ENCODE measurements around the gene LIN52. TPM values are rescaled to one million over a fixed set of nuclear protein-coding genes. Genes with fewer than 3 reads are reported as not detected.

LIN52 gene
- total RNA-seq, 1 donor = 11.2 TPM

GRCh38 chr14:74220991-74221390, 136.2 kb downstream of the LIN52 start:
- TF ChIP-seq CTCF (IDR thresholded peaks at IDR 0.05; ENCODE audit: insufficient read depth, low read depth, low read length) = no peak
- no peak for DNase-seq (ENCODE audit: low read depth)
- no peak overlapping the region for H3K4me3 ChIP-seq (ENCODE audit: low read depth, low read length)

GRCh38 chr14:74221741-74222140, 137.0 kb downstream of the LIN52 start:
- H3K4me3 ChIP-seq (ENCODE audit: low read depth, low read length) = no peak overlapping the region
- DNase-seq (ENCODE audit: low read depth) = no peak
- TF ChIP-seq CTCF (IDR thresholded peaks at IDR 0.05; ENCODE audit: insufficient read depth, low read depth, low read length) = no peak

GRCh38 chr14:74223016-74223415, 138.3 kb downstream of the LIN52 start:
- DNase-seq (ENCODE audit: low read depth) = no peak
- no peak for TF ChIP-seq CTCF (IDR thresholded peaks at IDR 0.05; ENCODE audit: insufficient read depth, low read depth, low read length)
- no peak overlapping the region for H3K4me3 ChIP-seq (ENCODE audit: low read depth, low read length)

- H3K4me3 ChIP-seq (ENCODE audit: low read depth, low read length) = no peak overlapping the region
- TF ChIP-seq CTCF (IDR thresholded peaks at IDR 0.05; ENCODE audit: insufficient read depth, low read depth, low read length) = no peak
- no peak for DNase-seq (ENCODE audit: low read depth)
Measured at GRCh38 chr14:74231784-74232183, 147.0 kb downstream of the LIN52 start.

GRCh38 chr14:74235017-74235416, 150.3 kb downstream of the LIN52 start:
- no peak overlapping the region for H3K4me3 ChIP-seq (ENCODE audit: low read depth, low read length)
- no peak for DNase-seq (ENCODE audit: low read depth)
- no peak for TF ChIP-seq CTCF (IDR thresholded peaks at IDR 0.05; ENCODE audit: insufficient read depth, low read depth, low read length)

GRCh38 chr14:74237441-74237840, 152.7 kb downstream of the LIN52 start:
- no peak overlapping the region for H3K4me3 ChIP-seq (ENCODE audit: low read depth, low read length)
- TF ChIP-seq CTCF (IDR thresholded peaks at IDR 0.05; ENCODE audit: insufficient read depth, low read depth, low read length) = no peak
- DNase-seq (ENCODE audit: low read depth) = no peak

All from fibroblast of villous mesenchyme (primary cell).